PC-9 (cell line): ENCODE data around the gene PIH1D1. TPM values are rescaled to one million over a fixed set of nuclear protein-coding genes. Genes with fewer than 3 reads are reported as not detected.
A peak's percentile ranks its signal among the peaks of the same experiment; 100 is the strongest.

Experiments
- BruUV-seq: library from RNA; stranded (reverse); fragments of 400-500 nt; replicated peaks from 2 replicates; lab custom pipeline; 2021; lab: Mats Ljungman, UMichigan
- CTCF ChIA-PET: fragments of 300-600 bp; sonication (Branson Sonifier 250); formaldehyde crosslinking; loops from one replicate; lab custom pipeline; 2022; ENCODE audit warnings: antibody characterized with exemption; lab: Charles Lee
- POLR2A ChIA-PET: fragments of 300-600 bp; sonication (Branson Sonifier 250); formaldehyde crosslinking; loops from one replicate; lab custom pipeline; 2022; ENCODE audit warnings: antibody characterized with exemption; ENCODE audit not compliant: unreplicated experiment; lab: Charles Lee
- DNase-seq, 2 experiments: peaks; one replicate each; pipeline versions ENCODE4 v3.0.0 to v3.0.0-alpha.2; 2015 to 2022; ENCODE audit warnings: mixed read lengths in 1 of 2
- H2AFZ ChIP-seq: fragments of 200-600 bp; sonication (generic); 2 replicates; pipeline ENCODE4 v1.8.1; 2017; ENCODE audit warnings: antibody characterized with exemption
- H3F3A ChIP-seq: fragments of 200-600 bp; sonication (generic); 2 replicates; pipeline ENCODE4 v1.8.1; 2017; ENCODE audit warnings: antibody characterized with exemption, mild to moderate bottlenecking, low read depth; ENCODE audit not compliant: insufficient read depth
- H3K27ac ChIP-seq: fragments of 200-600 bp; sonication (generic); 2 replicates; pipeline ENCODE4 v1.6.1; 2016; ENCODE audit warnings: mixed run types
- H3K27me3 ChIP-seq: fragments of 200-600 bp; sonication (generic); 2 replicates; pipeline ENCODE4 v1.6.1; 2016; ENCODE audit warnings: low read depth, mixed run types; ENCODE audit not compliant: insufficient read depth
- H3K36me3 ChIP-seq: fragments of 200-600 bp; sonication (generic); 2 replicates; pipeline ENCODE4 v1.6.1; 2016; ENCODE audit warnings: low read depth, mixed run types
- H3K4me1 ChIP-seq: fragments of 200-600 bp; sonication (generic); replicated peaks from 2 replicates; pipeline ENCODE4 v1.6.1; 2016; ENCODE audit warnings: mixed run types; ENCODE audit not compliant: insufficient read depth
- H3K4me2 ChIP-seq: fragments of 200-600 bp; sonication (generic); 2 replicates; pipeline ENCODE4 v1.6.1; 2017; ENCODE audit warnings: mixed run types
- H3K4me3 ChIP-seq: fragments of 200-600 bp; sonication (generic); 2 replicates; pipeline ENCODE4 v1.6.1; 2016; ENCODE audit warnings: mixed run types
- H3K79me2 ChIP-seq: fragments of 200-600 bp; sonication (generic); 2 replicates; pipeline ENCODE4 v1.6.1; 2017; ENCODE audit warnings: low read depth, mixed run types
- H3K9me2 ChIP-seq: fragments of 200-600 bp; sonication (generic); 2 replicates; pipeline ENCODE4 v1.8.1; 2017; ENCODE audit warnings: mild to moderate bottlenecking; ENCODE audit not compliant: insufficient read depth
- H3K9me3 ChIP-seq: fragments of 200-600 bp; sonication (generic); 2 replicates; pipeline ENCODE4 v1.8.1; 2016; ENCODE audit warnings: low read depth; ENCODE audit not compliant: insufficient read depth
- H4K20me1 ChIP-seq: fragments of 200-600 bp; sonication (generic); 2 replicates; pipeline ENCODE4 v1.8.1; 2017; ENCODE audit not compliant: insufficient read depth
- CTCF ChIP-seq: fragments of 200-600 bp; sonication (generic); conservative IDR thresholded peaks from 2 replicates; pipeline ENCODE4 v1.6.1; 2017; ENCODE audit warnings: mixed run types, antibody characterized with exemption, mild to moderate bottlenecking, moderate library complexity
- EZH2 ChIP-seq: fragments of 200-600 bp; sonication (generic); IDR thresholded peaks from 2 replicates; pipeline ENCODE4 v1.8.0; 2017; ENCODE audit warnings: antibody characterized with exemption, low read depth
- intact Hi-C: fragments of 100-400 bp; cut with micrococcal nuclease; formaldehyde crosslinking; loops from one replicate; pipeline ENCODE4 v1.10.0; 2022; ENCODE audit not compliant: unreplicated experiment
- total RNA-seq: library from RNA; stranded (reverse); gene quantifications from 2 replicates; pipeline ENCODE4 v1.2.3, GENCODE V29; 2021

PIH1D1 gene
- total RNA-seq, 1 experiment from 2014 or later: 156 TPM

DNA sequence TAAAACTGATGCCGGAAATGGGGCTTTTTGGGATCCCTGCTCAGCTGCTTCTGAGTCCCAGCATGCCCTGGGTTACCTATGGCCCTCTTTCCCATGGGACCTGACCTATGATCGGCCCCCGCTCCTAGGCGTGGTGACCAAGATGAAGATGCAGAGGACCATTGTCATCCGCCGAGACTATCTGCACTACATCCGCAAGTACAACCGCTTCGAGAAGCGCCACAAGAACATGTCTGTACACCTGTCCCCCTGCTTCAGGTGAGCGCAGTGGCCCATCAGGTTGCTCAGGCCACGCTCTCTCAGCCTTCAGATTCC is 46.1 kb upstream of the PIH1D1 start:
- no peaks in the 10 kb centered on the region for H3K9me3 ChIP-seq
- POLR2A ChIA-PET: no interaction called here
- intact Hi-C loops: loop anchor here (1.0 to 2.0 kb wide), 3 partner anchors 45 to 379 kb away; partner anchors contain the start of genes AKT1S1, ALDH16A1, DKKL1 and TBC1D17
- peak overlapping the region; percentile 91 for H3K27ac ChIP-seq
- TF ChIP-seq CTCF (no peak), EZH2 (no peak)
- H2AFZ ChIP-seq: no peak overlapping the region
- H3K27me3 ChIP-seq: no peaks in the 10 kb centered on the region
- BruUV-seq: no TSS peak
- DNase-seq: no peak
- H3K9me2 ChIP-seq: no peaks in the 10 kb centered on the region
- peaks cover 33% of the 10 kb centered on the region for H3K36me3 ChIP-seq
- H3K79me2 ChIP-seq: peaks cover 39% of the 10 kb centered on the region
- H3F3A ChIP-seq: peaks cover 93% of the 10 kb centered on the region
- peak overlapping the region; percentile 94 for H3K4me2 ChIP-seq
- CTCF ChIA-PET: no interaction called here
- H3K4me1 ChIP-seq: peaks cover 22% of the 10 kb centered on the region
- peaks cover 34% of the 10 kb centered on the region for H4K20me1 ChIP-seq
- H3K4me3 ChIP-seq: peak overlapping the region; percentile 89

GRCh38 chr19:49497047-49497788 is 45.6 kb upstream of the PIH1D1 start:
- H3K79me2 ChIP-seq: peaks cover 39% of the 10 kb centered on the region
- H3K27me3 ChIP-seq: no peaks in the 10 kb centered on the region
- CTCF ChIA-PET: no interaction called here
- H3K9me3 ChIP-seq: no peaks in the 10 kb centered on the region
- peaks cover 38% of the 10 kb centered on the region for H3K36me3 ChIP-seq
- H3K4me1 ChIP-seq: peaks cover 22% of the 10 kb centered on the region
- intact Hi-C loops: loop anchor here (1.0 to 2.0 kb wide), 3 partner anchors 44 to 380 kb away; partner anchors contain the start of genes AKT1S1, ALDH16A1, DKKL1 and TBC1D17
- peaks cover 93% of the 10 kb centered on the region for H3F3A ChIP-seq
- H3K27ac ChIP-seq: peak overlapping the region; percentile 91
- peaks cover 40% of the 10 kb centered on the region for H4K20me1 ChIP-seq
- POLR2A ChIA-PET: interaction anchor here (0.7 kb wide), 1 partner anchor 18 kb away, joined by 3 read pairs; no protein-coding TSS in a partner anchor
- H2AFZ ChIP-seq: no peak overlapping the region
- TF ChIP-seq EZH2 (no peak), CTCF (no peak)
- DNase-seq: peak; percentile 55 to 61
- no peaks in the 10 kb centered on the region for H3K9me2 ChIP-seq
- TSS peak; percentile 49 for BruUV-seq
- H3K4me2 ChIP-seq: peak overlapping the region; percentile 94
- H3K4me3 ChIP-seq: peak overlapping the region; percentile 89

GRCh38 chr19:49496574-49497008 is 45.0 kb upstream of the PIH1D1 start:
- ChIA-PET CTCF (no interaction called here), POLR2A (interaction anchor here (0.7 kb wide), 3 partner anchors 19 to 381 kb away, joined by 3 to 5 read pairs (median 3); partner anchors contain the start of genes AKT1S1, NOSIP and TBC1D17)
- TF ChIP-seq CTCF (peak; percentile 12; the same call in 1 of the 2 replicates), EZH2 (no peak)

More at GRCh38 chr19:49496574-49497008, 45.0 kb upstream of the PIH1D1 start:
- H2AFZ ChIP-seq: no peak overlapping the region
- peaks cover 22% of the 10 kb centered on the region for H3K4me1 ChIP-seq
- H3K36me3 ChIP-seq: peaks cover 45% of the 10 kb centered on the region
- no peaks in the 10 kb centered on the region for H3K27me3 ChIP-seq
- DNase-seq: no peak
- peaks cover 46% of the 10 kb centered on the region for H4K20me1 ChIP-seq
- peak overlapping the region; percentile 91 for H3K27ac ChIP-seq
- H3K4me3 ChIP-seq: peak overlapping the region; percentile 89
- H3F3A ChIP-seq: peaks cover 93% of the 10 kb centered on the region
- intact Hi-C loops: loop anchor here (1.0 to 2.0 kb wide), 5 partner anchors 9 to 380 kb away; partner anchors contain the start of genes AKT1S1, ALDH16A1, DKKL1 and RPL13A
- H3K9me3 ChIP-seq: no peaks in the 10 kb centered on the region
- no peaks in the 10 kb centered on the region for H3K9me2 ChIP-seq
- TSS peak; percentile 32 for BruUV-seq
- peak overlapping the region; percentile 94 for H3K4me2 ChIP-seq
- peaks cover 41% of the 10 kb centered on the region for H3K79me2 ChIP-seq
